Ovary (tissue), 9 donors: ENCODE measurements around the gene OR5AU1. TPM values are rescaled to one million over a fixed set of nuclear protein-coding genes. Genes with fewer than 3 reads are reported as not detected.

Experiments
- DNase-seq, 5 donors: peaks; one replicate each; pipeline ENCODE4 v3.0.0-alpha.2; 2019 to 2020
- H3K27ac ChIP-seq, 2 donors: fragments of 200-600 bp; one replicate each; pipeline versions ENCODE4 v1.5.1 to v1.8.0; 2019 to 2022
- H3K27me3 ChIP-seq: fragments of 200-600 bp; one replicate; pipeline ENCODE4 v1.8.0; 2022
- H3K36me3 ChIP-seq: fragments of 200-600 bp; sonication (generic); one replicate; pipeline ENCODE4 v1.5.1; 2019
- H3K4me1 ChIP-seq: one replicate; pipeline ENCODE4 v1.8.1; 2013; ENCODE audit warnings: mild to moderate bottlenecking, moderate library complexity; ENCODE audit not compliant: insufficient read depth
- H3K4me3 ChIP-seq: fragments of 200-600 bp; sonication (generic); one replicate; pipeline ENCODE4 v1.5.1; 2017
- H3K9me3 ChIP-seq, 2 donors: fragments of 200-600 bp in 1 of 2; sonication (generic) in 1 of 2; one replicate each; pipeline versions ENCODE4 v1.5.1 to v1.8.1; 2013 to 2019; ENCODE audit warnings: mild to moderate bottlenecking in 1 of 2, moderate library complexity in 1 of 2
- CTCF ChIP-seq, 3 donors: fragments of 450-650 bp in 2 of 3; fragments of 200-600 bp in 1 of 3; IDR thresholded peaks; one replicate each; pipeline versions ENCODE4 v1.5.1 to v1.8.0; 2016 to 2022; ENCODE audit warnings: antibody characterized with exemption in 3 of 3, mild to moderate bottlenecking in 1 of 3
- EP300 ChIP-seq: sonication (generic); formaldehyde crosslinking; IDR thresholded peaks from one replicate; pipeline ENCODE4 v1.6.1; 2017; ENCODE audit warnings: antibody characterized with exemption
- POLR2A ChIP-seq: fragments of 450-650 bp; IDR thresholded peaks from one replicate; pipeline ENCODE4 v1.6.1; 2017; ENCODE audit warnings: antibody characterized with exemption, mild to moderate bottlenecking, moderate library complexity
- WGBS, 3 donors: extraction: QIAGEN DNeasy Blood & Tissue Kit in 1 of 3; methylation state at CpG; one replicate each; pipeline versions ENCODE4 v1.1.5 to v1.1.7; 2013 to 2017; 5-methylcytosine and 5-hydroxymethylcytosine counted together
- intact Hi-C, 4 donors: fragments of 100-400 bp; cut with DNase I; formaldehyde crosslinking; loops; one replicate each; pipeline versions ENCODE4 v1.11.0 to v1.15.1; 2022 to 2023
- polyA plus RNA-seq, 2 donors: library from polyadenylated mRNA; stranded (reverse); fragments of 200-250 nt in 1 of 2; fragments of 350-450 nt in 1 of 2; fragmentation: Illumina TruSeq in 1 of 2; extraction: RNeasy Lipid Tissue Mini Kit (QIAGEN cat#74804) in 1 of 2; gene quantifications; one replicate each; pipeline ENCODE4 v1.2.3, GENCODE V29; 2013 to 2014
- total RNA-seq, 7 donors: library from RNA; depleted of rRNA in 2 of 7; stranded (reverse); fragments of >200 nt in 2 of 7; fragmentation: NEBNext Ultra II Directional in 3 of 7; extraction: Animal tissue kit (Norgen Biotek cat#: 25700) in 3 of 7; gene quantifications; one replicate each; pipeline versions ENCODE4 v1.1.0 to v1.2.4, GENCODE V29; 2016 to 2023
- donor health status: DM: no; HTN: no; CAD: no; lungs with moderate emphysema.
- donor health status: DM: no; HTN: no; CAD: no.
- donor health status: Bipolar disorder and iron deficiency.
- donor health status: DM: yes; HTN: yes; CAD: no.
- donor health status: DM: no; HTN: no; CAD: no.
- donor health status: DM: yes; HTN: yes; CAD: no.

Gene OR5AU1
- total and polyA plus RNA-seq, 9 donors = not detected

GRCh38 chr14:21145437-21145836 is 10.4 kb downstream of the OR5AU1 start:
- H3K9me3 ChIP-seq = no peaks in the 10 kb centered on the region
- H3K36me3 ChIP-seq = no peaks in the 10 kb centered on the region
- no peak for TF ChIP-seq CTCF (IDR thresholded peaks at IDR 0.05)
- TF ChIP-seq EP300 = no peak
- TF ChIP-seq POLR2A = no peak
- intact Hi-C loops = no loop called here
- H3K4me3 ChIP-seq = no peak overlapping the region
- H3K27ac ChIP-seq = no peak overlapping the region
- H3K4me1 ChIP-seq = no peaks in the 10 kb centered on the region
- DNase-seq = no peak
- H3K27me3 ChIP-seq = no peaks in the 10 kb centered on the region

GRCh38 chr14:21142357-21142756 is 13.5 kb downstream of the OR5AU1 start:
- Histone ChIP-seq H3K9me3 (no peaks in the 10 kb centered on the region), H3K36me3 (no peaks in the 10 kb centered on the region), H3K4me3 (no peak overlapping the region), H3K27ac (no peak overlapping the region), H3K27me3 (no peaks in the 10 kb centered on the region), H3K4me1 (no peaks in the 10 kb centered on the region)
- WGBS, 3 donors = 72 to 90% (median 80%) methylated on average over 1 of the region's 1 CpG
- no peak for DNase-seq
- TF ChIP-seq CTCF (IDR thresholded peaks at IDR 0.05) (no peak), POLR2A (no peak), EP300 (no peak)
- intact Hi-C loops = no loop called here

- H3K4me3 ChIP-seq = no peak overlapping the region
- H3K4me1 ChIP-seq = no peaks in the 10 kb centered on the region
- no peaks in the 10 kb centered on the region for H3K27me3 ChIP-seq
- intact Hi-C loops = no loop called here
- H3K27ac ChIP-seq = no peak overlapping the region
- TF ChIP-seq CTCF (IDR thresholded peaks at IDR 0.05) (no peak), EP300 (no peak), POLR2A (no peak)
- 6 to 14% (median 11%) methylated on average over 1 of the region's 1 CpG for WGBS, 3 donors
- no peaks in the 10 kb centered on the region for H3K36me3 ChIP-seq
- no peak for DNase-seq
- H3K9me3 ChIP-seq = no peaks in the 10 kb centered on the region
Observed at GRCh38 chr14:21136024-21136423, 19.8 kb downstream of the OR5AU1 start.

GRCh38 chr14:21133901-21134300 is 22.0 kb downstream of the OR5AU1 start:
- no peak for TF ChIP-seq EP300
- TF ChIP-seq POLR2A = no peak
- no peak for TF ChIP-seq CTCF (IDR thresholded peaks at IDR 0.05)
- H3K4me1 ChIP-seq = no peaks in the 10 kb centered on the region
- WGBS, 3 donors = 49 to 69% (median 52%) methylated on average over 1 of the region's 1 CpG
- H3K9me3 ChIP-seq = no peaks in the 10 kb centered on the region
- DNase-seq = no peak
- H3K36me3 ChIP-seq = no peaks in the 10 kb centered on the region
- no peak overlapping the region for H3K4me3 ChIP-seq
- no peak overlapping the region for H3K27ac ChIP-seq
- intact Hi-C loops = no loop called here
- no peaks in the 10 kb centered on the region for H3K27me3 ChIP-seq

GRCh38 chr14:21123429-21123828 is 32.4 kb downstream of the OR5AU1 start:
- H3K9me3 ChIP-seq = no peaks in the 10 kb centered on the region
- intact Hi-C loops = no loop called here
- TF ChIP-seq POLR2A (no peak), EP300 (no peak), CTCF (IDR thresholded peaks at IDR 0.05) (no peak)
- WGBS, 3 donors = 74 to 94% (median 76%) methylated on average over 1 of the region's 1 CpG
- H3K27me3 ChIP-seq = no peaks in the 10 kb centered on the region
- no peak overlapping the region for H3K27ac ChIP-seq
- no peaks in the 10 kb centered on the region for H3K36me3 ChIP-seq
- H3K4me1 ChIP-seq = no peaks in the 10 kb centered on the region
- DNase-seq = no peak
- no peak overlapping the region for H3K4me3 ChIP-seq
